ENCODE measurements around the gene ATP2A3.

The ATP2A3 gene

DNA sequence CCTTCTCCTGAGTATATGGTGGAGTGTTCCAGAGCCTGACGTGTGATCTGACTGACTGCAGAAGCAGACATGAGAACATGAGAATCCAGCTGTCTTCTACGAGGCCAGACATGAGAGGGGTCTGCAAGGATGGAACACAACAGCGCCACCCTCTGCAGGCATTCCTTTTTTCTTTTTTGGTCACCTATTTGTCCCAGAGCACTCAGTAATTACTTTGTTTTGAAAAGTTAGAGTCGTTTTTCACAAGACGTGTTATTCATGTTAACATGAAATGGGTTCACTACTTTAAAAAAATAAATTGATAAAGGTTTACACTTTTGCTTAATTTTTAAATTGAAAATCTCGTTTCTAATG, 43.8 kb upstream of the ATP2A3 start:
- TF ChIP-seq SIN3A (IDR thresholded peaks at IDR 0.05; ENCODE audit: borderline replicate concordance, insufficient read depth, low read length), result no peak
- TF ChIP-seq, protein P1, sequence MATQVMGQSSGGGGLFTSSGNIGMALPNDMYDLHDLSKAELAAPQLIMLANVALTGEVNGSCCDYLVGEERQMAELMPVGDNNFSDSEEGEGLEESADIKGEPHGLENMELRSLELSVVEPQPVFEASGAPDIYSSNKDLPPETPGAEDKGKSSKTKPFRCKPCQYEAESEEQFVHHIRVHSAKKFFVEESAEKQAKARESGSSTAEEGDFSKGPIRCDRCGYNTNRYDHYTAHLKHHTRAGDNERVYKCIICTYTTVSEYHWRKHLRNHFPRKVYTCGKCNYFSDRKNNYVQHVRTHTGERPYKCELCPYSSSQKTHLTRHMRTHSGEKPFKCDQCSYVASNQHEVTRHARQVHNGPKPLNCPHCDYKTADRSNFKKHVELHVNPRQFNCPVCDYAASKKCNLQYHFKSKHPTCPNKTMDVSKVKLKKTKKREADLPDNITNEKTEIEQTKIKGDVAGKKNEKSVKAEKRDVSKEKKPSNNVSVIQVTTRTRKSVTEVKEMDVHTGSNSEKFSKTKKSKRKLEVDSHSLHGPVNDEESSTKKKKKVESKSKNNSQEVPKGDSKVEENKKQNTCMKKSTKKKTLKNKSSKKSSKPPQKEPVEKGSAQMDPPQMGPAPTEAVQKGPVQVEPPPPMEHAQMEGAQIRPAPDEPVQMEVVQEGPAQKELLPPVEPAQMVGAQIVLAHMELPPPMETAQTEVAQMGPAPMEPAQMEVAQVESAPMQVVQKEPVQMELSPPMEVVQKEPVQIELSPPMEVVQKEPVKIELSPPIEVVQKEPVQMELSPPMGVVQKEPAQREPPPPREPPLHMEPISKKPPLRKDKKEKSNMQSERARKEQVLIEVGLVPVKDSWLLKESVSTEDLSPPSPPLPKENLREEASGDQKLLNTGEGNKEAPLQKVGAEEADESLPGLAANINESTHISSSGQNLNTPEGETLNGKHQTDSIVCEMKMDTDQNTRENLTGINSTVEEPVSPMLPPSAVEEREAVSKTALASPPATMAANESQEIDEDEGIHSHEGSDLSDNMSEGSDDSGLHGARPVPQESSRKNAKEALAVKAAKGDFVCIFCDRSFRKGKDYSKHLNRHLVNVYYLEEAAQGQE (IDR thresholded peaks at IDR 0.05; ENCODE audit: insufficient read depth in 1 of 2, low read depth in 2 of 2, low read length in 2 of 2), result no peak
- no peak for TF ChIP-seq TAF1 (IDR thresholded peaks at IDR 0.05; ENCODE audit: borderline replicate concordance, insufficient read depth, low read length)
- no peak for TF ChIP-seq POLR2AphosphoS5 (IDR thresholded peaks at IDR 0.05; ENCODE audit: low read depth, low read length)
- no peak for TF ChIP-seq FOXP2 (optimal IDR thresholded peaks at IDR 0.05; ENCODE audit: borderline replicate concordance, extremely low read depth, extremely low read length, insufficient read depth)

DNA sequence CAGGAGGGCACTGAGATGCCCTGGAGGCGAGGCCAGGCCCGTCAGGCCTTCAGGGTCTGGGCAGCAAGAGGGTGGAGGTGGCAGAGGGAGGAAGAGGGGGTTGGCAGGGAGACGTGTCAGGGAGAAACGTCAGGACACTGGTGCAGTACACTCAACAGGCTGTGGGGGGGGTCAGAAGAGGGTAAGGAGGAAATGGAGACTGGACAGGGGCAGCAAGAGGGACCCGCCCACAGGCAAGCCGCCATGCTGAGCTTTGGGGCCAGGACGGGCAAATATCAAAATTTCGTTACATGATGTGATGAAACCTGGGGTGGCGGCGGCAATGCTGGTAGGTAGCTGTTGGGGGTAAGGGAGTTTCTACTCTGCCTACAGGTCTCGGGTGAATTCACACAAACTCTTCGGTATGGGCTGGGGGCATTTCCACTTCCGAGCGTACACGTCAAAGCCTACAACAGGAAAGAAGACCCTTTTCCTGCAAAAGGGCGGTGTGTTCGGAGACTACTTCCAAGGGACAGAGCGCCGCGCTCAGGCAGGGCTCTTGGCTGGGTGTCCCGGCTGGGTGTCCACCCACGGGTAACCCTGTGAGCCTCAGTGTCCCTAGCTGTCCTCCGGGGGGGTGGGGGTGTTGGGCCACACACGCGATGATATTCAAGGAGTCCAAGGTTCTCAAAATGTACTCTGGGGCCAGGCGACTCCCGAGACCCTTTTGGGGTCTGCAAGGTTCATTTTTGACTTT, 43.3 kb upstream of the ATP2A3 start:
- TF ChIP-seq SIN3A (IDR thresholded peaks at IDR 0.05; ENCODE audit: borderline replicate concordance, insufficient read depth, low read length) (no peak), TAF1 (IDR thresholded peaks at IDR 0.05; ENCODE audit: borderline replicate concordance, insufficient read depth, low read length) (no peak), FOXP2 (optimal IDR thresholded peaks at IDR 0.05; ENCODE audit: borderline replicate concordance, extremely low read depth, extremely low read length, insufficient read depth) (no peak), POLR2AphosphoS5 (IDR thresholded peaks at IDR 0.05; ENCODE audit: low read depth, low read length) (no peak)
- TF ChIP-seq, protein P1 (IDR thresholded peaks at IDR 0.05; ENCODE audit: insufficient read depth in 1 of 2, low read depth in 2 of 2, low read length in 2 of 2), result no peak

DNA sequence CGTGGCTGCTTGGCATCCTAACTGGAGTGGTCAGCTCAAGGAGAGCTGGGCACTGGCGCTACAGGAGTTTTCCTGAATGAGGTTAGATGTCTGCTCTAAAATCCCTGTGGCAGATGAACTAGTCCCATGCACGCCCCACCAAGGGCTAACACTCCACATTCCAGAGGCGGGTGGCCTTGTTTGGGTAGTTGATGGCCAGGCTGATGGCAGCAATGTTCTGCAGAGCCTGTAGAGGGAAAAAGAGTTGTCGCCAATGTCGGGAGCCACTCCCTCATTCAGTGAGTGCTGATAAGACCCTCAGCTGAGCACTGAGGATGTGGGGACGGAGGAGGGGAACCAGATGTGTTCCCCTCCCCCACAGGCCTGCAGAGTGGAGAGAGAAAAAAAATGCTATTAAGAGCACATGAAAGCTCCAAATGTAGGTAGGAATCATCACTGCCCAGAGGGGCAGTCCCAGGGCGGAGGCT, 42.5 kb upstream of the ATP2A3 start:
- TF ChIP-seq TAF1 (IDR thresholded peaks at IDR 0.05; ENCODE audit: borderline replicate concordance, insufficient read depth, low read length) (no peak), FOXP2 (optimal IDR thresholded peaks at IDR 0.05; ENCODE audit: borderline replicate concordance, extremely low read depth, extremely low read length, insufficient read depth) (no peak), SIN3A (IDR thresholded peaks at IDR 0.05; ENCODE audit: borderline replicate concordance, insufficient read depth, low read length) (no peak), POLR2AphosphoS5 (IDR thresholded peaks at IDR 0.05; ENCODE audit: low read depth, low read length) (no peak)
- TF ChIP-seq, protein P1 (IDR thresholded peaks at IDR 0.05; ENCODE audit: insufficient read depth in 1 of 2, low read depth in 2 of 2, low read length in 2 of 2), result no peak

DNA sequence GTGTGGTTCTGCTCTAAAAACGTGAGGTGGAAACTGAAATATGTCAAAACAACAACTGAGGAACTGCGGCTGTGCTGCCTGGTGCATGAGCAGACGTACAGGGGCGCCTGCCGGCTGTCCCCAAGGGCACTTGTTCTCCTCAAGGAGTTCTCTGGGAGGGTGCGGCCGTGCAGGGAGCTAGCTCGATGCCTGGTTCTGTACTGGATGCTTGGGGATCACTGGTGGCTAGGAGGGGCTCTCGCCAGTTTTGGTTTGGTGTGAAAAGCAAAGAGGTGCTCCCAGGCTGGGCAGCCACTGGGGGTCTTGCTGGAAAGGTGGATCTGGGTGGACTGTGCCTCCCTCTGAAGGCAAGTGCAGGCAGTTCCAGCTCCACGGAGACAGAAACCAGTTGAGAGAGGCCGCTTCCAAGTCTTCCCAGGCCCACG, 41.9 kb upstream of the ATP2A3 start:
- no peak for TF ChIP-seq FOXP2 (optimal IDR thresholded peaks at IDR 0.05; ENCODE audit: borderline replicate concordance, extremely low read depth, extremely low read length, insufficient read depth)
- no peak for TF ChIP-seq POLR2AphosphoS5 (IDR thresholded peaks at IDR 0.05; ENCODE audit: low read depth, low read length)
- TF ChIP-seq, protein P1 (IDR thresholded peaks at IDR 0.05; ENCODE audit: insufficient read depth in 1 of 2, low read depth in 2 of 2, low read length in 2 of 2), result no peak
- no peak for TF ChIP-seq SIN3A (IDR thresholded peaks at IDR 0.05; ENCODE audit: borderline replicate concordance, insufficient read depth, low read length)
- no peak for TF ChIP-seq TAF1 (IDR thresholded peaks at IDR 0.05; ENCODE audit: borderline replicate concordance, insufficient read depth, low read length)

Measured in PFSK-1 (cell line).